Colon (tissue), 2 donors: ENCODE results near the gene ENHO.

Source experiments
- FAIRE-seq: peaks from 2 replicates; lab custom pipeline; 2012; peaks lifted over from hg19 to GRCh38; lab: Jason Lieb, UNC
- donor health status: control.
- donor health status: control.

The ENHO gene

GRCh38 chr9:34522971-34523797 lies at the start of gene ENHO:
ENHO (minus strand) TSS chr9:34522990; CDS start chr9:34521695, 1,295 bp downstream.
- no peak for FAIRE-seq

- no peak for FAIRE-seq
Observed at GRCh38 chr9:34572092-34572491, 49.3 kb upstream of the ENHO start.

DNA sequence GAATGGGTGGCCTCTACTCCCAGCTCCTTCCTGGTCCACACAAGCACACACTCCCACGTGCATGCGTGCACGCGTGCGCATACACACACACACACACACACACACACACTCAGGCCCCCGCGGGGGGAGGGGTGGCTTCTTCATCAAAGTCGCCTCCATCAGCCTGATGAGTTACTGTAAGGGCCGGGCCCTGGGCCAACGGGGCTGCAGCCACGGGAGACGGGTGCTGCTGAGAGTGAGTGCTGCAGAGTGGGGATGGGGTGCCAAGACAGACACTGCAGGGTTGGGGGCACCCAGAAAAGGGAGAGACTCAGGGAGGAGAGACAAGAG lies 48.7 kb upstream of the ENHO start:
- FAIRE-seq: no peak

- FAIRE-seq: no peak
Observed at GRCh38 chr9:34570809-34571480, 48.2 kb upstream of the ENHO start.

GRCh38 chr9:34570376-34570775 lies 47.6 kb upstream of the ENHO start:
- FAIRE-seq: no peak

DNA sequence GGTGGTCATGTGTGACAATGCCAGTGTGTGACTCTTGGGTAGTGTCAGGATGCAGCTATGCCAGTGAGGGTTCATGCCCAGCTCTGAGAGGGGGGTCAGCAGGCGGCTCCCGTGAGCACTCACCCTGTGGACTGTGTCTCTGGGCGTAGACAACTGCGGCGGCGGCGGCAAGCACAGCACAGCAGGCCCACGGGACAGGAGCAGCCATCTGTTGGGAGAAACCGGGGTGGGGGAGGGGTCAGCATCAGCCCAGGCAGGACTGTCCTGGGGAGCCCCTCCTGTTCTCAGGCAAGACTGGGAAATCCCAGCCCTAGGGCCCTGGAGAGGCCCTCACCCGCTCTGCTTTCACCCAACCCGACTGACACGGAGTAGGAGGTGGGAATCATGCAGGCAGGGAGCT lies 46.0 kb upstream of the ENHO start:
- FAIRE-seq: no peak

DNA sequence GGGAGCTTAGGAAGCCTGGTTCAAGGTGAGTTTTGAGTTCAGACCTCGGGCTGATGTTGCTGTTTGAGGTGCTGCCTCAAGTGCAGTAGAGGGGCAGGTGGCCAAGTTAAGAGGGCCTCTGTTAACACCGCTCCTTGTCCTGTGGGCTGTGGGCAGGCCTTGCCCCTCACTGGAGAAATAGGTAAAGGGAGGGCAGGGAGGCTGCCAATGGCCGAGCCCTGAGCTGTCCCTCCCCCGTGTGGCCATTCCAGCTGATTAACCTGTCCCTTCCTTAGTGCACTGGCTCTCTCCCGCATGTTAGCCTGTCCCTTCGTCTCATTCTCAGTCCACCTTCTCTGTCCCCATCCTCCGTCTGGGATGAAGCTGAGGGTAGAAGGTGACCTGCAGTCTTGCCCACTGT lies 45.3 kb upstream of the ENHO start:
- FAIRE-seq: no peak

DNA sequence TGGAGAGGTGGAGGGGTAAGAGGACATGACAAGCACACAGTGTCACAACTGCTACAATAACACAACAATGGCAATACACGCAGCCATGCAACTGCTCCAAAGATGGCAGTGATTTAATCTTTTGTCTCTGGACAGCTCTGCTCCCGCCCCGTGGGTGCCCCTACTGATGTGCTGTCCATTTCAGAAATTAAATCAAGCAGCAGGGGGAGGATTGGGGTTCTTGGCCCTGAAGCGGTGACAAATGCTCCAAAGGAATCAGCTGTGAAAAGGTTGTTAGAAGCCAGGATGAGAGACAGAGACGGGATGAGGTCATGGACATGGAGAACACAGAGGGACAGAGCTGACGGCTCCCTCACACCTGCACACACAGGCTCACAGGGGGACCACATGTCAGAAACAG lies 44.2 kb upstream of the ENHO start:
- FAIRE-seq: no peak

DNA sequence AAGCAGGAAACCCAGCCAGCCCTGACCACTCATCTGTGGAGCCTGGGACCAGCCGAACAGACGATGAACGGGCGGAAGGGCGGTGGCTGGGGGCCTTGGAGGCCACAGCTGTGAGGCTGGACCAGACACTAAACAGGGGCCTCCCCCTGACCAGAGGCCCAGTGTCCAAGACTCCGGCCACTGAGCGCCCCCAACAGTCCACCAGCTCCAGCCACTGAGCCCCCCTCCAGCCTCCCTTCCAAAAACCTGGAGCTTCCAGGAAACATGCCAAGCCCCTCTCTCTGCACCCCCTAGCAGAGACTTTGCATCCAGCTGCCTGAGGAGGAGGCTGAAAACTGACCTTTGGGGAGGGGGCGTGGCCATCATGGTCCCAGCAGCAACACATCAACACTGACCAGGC lies 43.5 kb upstream of the ENHO start:
- no peak for FAIRE-seq

- FAIRE-seq: no peak
Observed at GRCh38 chr9:34565856-34566255, 43.1 kb upstream of the ENHO start.

DNA sequence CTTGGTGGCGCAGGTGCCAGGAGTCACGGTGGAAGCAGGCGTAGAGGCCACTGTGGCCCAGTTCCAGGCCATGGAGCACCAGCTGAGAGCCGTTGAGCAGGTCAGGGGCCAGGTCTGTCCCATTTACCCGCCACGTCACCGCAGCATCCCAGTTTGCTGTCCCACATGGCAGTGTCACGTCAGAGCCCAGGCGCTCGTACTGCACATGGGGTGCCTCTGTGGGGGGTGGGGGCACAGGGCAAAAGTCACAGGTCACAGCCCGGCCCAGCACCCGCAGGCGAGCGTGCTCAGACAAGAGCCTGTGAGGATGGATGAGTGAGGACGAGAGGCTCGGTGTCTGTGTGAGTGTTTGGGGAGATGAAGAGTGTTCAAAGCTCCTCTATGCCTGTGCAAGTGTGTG lies 41.8 kb upstream of the ENHO start:
- FAIRE-seq: no peak

DNA sequence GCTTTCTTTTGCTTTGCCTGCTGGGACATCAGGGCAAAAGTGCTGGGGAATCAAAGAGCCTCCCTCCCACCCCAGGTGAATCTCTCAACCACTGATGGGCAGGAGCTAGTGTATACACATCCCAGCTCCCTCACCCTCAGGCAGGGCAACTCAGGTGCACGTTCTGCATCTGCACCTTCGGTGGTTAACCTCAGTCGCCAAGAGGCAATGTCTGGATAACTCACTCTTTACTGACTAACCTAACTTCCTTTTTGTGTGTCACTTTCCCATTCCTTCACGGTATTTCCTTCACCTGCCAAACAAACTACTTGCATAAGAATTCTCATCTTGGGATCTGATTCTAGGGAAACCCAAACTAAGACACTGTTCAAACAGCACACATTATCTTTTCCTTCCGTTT lies 40.5 kb upstream of the ENHO start:
- no peak for FAIRE-seq

DNA sequence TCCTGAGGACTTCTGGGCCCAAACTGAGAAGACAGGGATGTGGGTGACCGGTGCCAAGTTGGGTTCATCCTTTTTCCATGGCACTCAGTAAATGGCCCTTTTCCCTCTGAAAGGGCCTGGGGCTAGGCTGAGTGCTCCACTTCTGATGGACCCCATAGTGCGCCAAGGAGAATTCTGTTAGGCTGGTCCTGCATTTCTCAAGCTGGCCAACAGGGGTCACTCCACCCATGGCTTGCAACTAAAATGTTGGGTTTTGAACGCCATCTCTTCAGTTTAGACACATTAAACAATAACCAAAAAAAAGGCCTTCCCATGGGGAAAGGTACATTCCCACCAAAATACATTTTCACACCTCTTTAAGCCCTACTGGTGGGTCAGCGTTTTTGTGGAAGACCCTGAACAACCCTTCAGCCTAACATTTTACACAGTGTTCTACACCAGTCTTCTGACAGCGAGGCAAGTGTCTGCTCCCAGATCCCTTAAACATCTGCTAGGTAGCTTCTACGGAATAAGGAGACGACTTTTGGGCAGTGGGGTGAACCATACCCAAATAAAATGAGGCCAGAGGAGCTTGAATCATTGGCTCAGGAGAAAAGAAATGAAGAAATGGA lies 39.5 kb upstream of the ENHO start:
- no peak for FAIRE-seq

- FAIRE-seq: no peak
Observed at GRCh38 chr9:34560599-34561214, 37.9 kb upstream of the ENHO start.

DNA sequence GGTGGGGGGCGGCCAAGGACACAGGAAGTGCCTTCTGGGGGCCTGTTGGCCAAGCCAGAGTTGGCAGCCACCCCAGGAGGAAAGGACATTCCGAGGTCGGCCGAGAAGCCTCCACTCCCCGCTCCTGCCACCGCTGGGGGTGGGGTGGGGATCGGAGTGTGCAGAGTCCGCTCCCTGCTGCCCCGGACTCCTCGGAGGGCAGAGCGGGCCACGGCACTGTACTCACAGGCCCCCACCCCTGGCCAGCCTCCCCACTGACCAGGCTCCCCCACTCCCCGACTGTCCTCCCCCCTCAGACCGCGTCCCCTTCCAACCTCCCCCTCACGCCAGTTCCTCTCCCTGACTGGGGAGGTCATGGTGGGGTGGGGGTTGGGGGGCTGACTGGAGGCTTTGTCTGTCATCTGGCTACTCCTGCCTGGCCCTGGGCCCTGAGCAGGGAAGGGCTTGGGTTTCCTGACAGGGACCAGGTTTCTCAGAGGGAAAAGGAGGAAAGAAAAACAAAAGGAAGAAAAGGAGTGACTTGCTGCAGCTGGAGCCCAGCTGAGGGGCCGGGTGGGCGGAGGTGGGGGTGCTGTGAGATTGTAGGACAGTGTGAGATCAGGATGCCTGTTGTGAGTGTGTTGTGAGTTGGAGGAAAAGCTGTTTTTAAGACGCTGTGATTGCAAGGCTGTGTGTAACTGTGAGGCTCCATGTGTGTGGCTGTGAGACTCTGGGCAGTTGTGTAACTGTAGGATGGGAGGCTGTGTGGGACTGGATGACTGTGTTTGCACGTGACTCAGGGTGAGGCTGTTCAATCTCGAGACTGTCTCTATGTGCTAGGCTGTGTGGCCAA lies 37.0 kb upstream of the ENHO start:
- FAIRE-seq: no peak

DNA sequence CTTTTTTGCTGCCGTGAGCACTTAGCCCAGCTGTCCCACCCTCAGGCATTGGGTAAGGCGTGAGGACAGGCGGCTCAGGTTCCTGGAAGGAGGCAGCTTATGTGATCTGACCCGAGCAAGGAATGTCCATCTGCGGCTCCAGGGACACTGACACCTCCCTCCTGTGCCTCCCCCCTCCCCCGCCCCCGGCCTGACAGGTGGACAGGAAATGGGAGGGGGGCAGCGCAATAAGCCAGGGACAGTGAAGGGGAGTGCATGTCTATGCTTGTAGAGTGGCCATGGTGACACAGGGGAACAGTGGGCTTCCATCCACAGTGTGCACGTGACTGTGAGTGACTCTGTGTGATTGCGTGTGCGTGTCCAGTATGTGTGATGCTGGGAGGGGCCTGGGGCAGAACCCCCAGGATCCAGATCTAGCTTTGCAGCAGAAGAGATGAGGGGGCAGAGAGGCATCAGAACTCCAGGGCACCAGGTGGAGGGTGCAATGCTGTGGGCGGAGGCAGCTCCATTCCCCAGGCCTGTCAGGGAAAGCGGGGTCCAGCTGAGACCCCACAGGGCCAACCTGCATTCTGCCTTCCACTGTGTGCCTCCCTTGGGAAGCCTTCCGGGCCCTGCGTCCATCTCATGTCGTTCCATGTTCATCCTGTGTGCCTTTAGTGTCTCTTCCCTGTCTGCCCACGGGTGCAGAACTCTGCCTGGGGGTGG lies 36.3 kb upstream of the ENHO start:
- no peak for FAIRE-seq

- FAIRE-seq: no peak
Observed at GRCh38 chr9:34558364-34558763, 35.6 kb upstream of the ENHO start.

DNA sequence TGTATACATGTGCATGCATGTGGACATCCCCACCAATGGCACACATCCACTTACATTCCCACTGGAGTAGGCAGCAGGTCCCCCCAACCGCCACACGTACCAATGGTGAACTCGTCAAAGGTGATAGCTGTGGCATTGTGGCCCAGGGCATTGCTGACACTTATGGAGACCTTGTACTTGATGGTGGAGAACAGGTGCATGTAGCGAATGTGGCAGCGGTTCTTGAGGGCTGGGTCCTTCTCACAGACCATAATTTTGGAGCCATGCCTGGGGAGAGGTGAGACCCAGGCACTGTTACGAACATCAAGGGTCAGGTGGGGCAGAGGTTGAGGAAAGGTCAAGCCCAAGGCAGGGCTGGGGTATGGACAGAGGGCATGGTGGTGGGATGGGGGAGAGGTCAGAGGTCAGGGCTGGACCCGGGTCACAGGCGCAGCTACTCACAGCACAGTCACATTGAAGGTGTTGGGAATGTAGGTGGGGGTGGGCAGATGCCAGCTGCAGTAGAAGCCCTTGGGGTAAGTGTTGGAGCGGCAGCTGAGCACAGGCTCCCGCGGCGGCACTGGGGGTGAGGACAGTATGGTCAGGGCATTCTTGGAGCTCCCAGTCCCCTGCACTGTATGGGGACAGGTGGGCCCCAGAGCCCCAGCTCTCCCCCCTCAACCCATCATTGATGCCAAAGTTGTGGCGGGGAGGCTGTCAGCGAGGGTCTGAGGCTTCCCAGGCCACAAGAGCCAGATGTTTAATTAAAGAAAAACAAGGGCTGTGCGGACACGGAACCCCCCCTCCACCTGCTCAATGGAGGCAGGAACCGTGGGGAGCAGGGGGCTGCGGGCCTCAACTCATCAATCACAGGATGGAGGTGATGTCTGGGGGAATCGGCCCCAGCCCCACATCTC lies 34.9 kb upstream of the ENHO start:
- no peak for FAIRE-seq

- FAIRE-seq: no peak
Observed at GRCh38 chr9:34556949-34557348, 34.2 kb upstream of the ENHO start.

DNA sequence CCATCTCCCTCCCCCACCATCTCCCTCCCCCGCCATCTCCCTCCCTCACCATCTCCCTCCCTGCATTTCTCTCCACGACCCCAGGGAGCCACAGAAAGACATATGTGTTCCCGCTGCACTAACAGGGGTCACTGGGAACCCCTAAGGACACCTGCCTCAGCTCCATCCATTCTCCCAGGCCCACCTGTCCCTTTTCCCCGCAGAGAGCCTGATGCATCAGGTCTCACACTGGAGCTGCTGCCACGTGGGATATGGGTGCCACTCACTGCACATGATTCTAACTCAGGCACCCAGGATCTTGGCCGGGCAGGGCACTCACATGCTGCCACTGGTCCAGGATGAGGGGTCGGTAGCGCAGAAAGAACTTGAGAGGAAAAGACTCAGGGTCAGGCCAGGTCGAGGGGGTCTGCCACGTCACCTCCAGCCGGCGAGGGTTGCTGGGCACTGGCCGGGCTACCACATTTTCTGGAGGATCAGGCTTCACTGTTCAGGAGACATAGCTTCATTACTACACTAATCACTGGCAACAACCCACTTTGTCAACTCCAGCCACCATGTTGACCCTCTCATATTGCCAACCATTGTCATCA lies 33.2 kb upstream of the ENHO start:
- no peak for FAIRE-seq
